VCaP (cell line): ENCODE data around the gene GARIN5B.

ENCODE experiments used
- H3K27ac ChIP-seq: fragments of 450-650 bp; 2 replicates; pipeline ENCODE4 v1.5.1; 2017
- TF ChIP-seq, protein P1 (sequence below): fragments of 450-650 bp; conservative IDR thresholded peaks from 2 replicates; pipeline ENCODE4 v1.5.1; 2017; ENCODE audit warnings: mild to moderate bottlenecking, moderate library complexity

Gene GARIN5B

DNA sequence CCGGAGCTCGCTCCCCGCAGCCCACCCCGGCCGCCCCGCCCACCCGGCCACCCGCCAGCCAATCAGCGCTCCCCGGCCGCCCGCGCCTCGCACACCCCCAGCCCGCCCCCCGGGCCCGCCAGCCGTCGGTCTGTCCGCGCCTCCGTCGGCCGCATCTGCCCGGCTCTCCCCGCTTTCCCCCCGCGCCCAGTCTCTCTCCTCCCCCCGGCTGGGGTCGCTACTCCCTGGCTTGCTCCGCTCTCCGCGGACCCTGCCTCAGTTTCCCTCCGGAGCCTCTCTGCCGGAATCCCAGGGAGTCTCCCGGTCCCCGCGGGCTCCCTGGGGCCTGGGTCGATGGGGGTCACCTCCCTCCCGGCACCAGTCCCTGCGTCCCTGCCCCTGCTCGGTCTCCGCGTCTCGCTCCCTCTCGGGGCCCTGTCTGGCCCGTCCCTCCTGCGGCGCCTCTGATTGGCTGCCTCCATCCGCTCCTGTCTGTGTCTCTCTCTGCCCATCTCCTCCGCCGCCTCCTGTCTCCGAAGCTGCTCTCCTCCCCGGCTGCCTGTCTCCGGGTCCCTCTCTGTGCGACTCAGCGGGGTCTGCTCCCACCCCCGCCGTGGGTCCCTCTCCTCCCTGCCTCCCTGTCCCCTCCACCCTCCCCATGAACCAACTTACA is 6.7 kb upstream of the GARIN5B start:
- H3K27ac ChIP-seq: no peak overlapping the region
- TF ChIP-seq, protein P1, sequence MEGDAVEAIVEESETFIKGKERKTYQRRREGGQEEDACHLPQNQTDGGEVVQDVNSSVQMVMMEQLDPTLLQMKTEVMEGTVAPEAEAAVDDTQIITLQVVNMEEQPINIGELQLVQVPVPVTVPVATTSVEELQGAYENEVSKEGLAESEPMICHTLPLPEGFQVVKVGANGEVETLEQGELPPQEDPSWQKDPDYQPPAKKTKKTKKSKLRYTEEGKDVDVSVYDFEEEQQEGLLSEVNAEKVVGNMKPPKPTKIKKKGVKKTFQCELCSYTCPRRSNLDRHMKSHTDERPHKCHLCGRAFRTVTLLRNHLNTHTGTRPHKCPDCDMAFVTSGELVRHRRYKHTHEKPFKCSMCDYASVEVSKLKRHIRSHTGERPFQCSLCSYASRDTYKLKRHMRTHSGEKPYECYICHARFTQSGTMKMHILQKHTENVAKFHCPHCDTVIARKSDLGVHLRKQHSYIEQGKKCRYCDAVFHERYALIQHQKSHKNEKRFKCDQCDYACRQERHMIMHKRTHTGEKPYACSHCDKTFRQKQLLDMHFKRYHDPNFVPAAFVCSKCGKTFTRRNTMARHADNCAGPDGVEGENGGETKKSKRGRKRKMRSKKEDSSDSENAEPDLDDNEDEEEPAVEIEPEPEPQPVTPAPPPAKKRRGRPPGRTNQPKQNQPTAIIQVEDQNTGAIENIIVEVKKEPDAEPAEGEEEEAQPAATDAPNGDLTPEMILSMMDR: no peak

DNA sequence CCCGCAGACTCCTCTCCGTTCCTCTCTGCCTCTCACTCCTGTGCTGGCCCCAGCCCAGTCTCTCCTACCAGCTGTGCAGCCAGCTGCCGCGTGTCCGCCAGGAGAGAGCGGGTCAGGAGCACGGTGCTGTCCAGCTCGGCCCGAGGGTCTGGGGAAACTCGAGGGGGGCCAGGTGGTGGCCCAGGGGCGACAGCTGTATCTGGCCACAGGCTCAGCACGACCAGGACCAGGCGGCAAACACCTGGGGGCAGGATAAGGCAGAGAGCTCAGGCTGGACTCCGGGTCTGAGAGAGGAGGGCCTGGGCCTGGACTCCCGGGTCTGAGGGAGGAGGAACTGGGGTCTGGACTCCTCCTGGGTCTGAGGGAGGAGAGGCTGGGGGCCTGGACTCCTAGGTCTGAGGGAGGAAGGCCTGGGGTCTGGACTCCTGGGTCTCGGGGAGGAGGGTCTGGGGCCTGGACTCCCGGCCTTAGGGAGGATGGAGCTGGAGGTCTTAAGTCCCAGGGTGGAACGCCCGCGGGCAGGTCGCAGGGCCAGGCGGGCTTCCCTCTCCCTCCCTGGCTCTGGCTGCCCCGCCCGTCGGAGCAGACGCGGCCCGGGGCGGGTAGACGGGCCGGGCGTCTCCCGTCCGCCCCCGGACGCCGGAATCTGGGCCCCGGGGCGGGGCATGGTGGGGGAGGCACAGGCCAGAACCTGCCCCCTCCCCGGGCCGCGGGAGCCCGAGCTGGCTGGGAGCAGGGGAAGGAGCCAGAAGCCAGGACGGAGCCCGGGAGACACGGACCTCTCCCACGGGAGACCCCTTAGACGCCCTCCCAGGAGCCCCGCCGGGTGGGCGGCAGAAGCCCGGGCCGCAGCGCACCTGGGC is 5.9 kb upstream of the GARIN5B start:
- TF ChIP-seq, protein P1: no peak
- no peak overlapping the region for H3K27ac ChIP-seq

DNA sequence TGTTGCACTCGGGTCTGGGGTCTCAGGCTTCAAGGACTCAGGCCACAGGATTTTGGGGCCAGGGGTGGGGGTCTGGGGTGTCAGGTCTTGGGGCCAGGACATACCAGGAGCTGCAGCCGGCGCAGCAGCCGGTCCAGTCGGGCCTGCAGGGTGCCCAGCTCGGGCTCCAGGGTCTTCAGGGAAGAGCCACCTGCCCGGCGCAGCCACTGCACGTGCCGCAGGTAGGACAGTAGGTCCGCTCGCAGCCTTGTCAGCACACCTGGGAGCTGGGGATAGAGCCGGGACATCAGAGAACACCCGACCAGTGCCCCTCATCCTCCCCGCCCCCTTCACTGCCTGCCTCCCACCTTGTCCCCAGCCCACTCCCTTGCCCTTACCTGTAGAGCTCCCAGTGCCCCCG is 5.0 kb upstream of the GARIN5B start:
- TF ChIP-seq, protein P1: no peak
- no peak overlapping the region for H3K27ac ChIP-seq

DNA sequence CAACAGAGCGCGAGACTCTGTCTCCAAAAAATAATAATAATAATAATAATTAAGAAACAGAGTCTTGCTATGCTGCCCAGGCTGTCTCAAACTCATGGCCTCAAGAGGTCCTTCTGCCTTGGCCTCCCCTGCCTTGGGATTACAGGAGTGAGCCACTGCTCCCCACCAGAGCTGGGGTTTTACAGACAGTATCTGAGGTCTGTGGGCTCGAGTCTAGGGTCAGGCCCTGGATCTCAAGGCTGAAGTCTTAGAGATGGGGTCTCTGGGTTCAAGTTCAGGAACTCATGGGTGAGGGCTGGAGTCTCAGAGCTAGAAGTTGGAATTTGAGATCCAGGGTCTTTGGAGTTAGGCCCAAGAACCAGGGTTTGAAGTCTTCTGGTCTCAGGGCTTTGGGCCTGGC is 3.7 kb upstream of the GARIN5B start:
- no peak overlapping the region for H3K27ac ChIP-seq
- TF ChIP-seq, protein P1: no peak

DNA sequence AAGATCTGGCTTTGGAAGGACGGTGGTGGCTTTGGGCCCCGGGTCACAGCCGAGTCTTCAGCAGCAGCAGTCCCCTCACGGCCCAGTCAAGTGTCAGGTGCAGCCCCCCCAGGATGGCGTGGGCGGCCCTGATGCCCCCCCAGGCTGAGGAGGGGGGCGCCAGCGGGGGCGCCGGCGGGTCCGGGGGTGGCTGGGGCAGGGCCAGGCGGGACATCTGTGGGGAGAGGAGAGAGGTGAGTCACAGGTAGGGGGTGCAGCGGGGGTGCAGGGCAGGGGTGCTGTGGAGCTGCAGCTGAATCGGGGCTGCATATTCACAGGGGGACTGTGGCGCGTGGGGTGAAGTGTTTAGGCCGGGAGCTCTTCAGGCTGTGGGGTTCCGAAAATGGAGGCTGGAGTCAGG is 2.9 kb upstream of the GARIN5B start:
- H3K27ac ChIP-seq: no peak overlapping the region
- TF ChIP-seq, protein P1: no peak

DNA sequence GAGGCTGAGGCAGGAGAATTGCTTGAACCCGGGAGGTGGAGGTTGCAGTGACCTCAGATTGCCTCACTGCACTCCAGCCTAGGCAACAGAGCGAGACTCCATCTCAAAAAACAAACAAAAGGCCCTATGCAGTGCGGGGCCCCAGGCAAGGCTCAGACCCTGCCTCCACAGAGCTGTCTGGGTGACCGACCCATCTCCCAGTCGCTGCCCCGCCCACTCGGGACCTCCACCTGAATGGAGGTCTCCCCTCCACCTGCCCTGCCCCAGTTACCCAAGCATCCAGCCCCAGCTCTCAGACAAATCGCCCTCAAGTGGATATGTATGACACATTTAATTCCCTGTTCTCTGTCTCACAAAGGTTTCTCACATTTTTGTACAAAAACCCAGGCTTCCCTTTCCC is 2.2 kb upstream of the GARIN5B start:
- no peak overlapping the region for H3K27ac ChIP-seq
- TF ChIP-seq, protein P1: no peak

DNA sequence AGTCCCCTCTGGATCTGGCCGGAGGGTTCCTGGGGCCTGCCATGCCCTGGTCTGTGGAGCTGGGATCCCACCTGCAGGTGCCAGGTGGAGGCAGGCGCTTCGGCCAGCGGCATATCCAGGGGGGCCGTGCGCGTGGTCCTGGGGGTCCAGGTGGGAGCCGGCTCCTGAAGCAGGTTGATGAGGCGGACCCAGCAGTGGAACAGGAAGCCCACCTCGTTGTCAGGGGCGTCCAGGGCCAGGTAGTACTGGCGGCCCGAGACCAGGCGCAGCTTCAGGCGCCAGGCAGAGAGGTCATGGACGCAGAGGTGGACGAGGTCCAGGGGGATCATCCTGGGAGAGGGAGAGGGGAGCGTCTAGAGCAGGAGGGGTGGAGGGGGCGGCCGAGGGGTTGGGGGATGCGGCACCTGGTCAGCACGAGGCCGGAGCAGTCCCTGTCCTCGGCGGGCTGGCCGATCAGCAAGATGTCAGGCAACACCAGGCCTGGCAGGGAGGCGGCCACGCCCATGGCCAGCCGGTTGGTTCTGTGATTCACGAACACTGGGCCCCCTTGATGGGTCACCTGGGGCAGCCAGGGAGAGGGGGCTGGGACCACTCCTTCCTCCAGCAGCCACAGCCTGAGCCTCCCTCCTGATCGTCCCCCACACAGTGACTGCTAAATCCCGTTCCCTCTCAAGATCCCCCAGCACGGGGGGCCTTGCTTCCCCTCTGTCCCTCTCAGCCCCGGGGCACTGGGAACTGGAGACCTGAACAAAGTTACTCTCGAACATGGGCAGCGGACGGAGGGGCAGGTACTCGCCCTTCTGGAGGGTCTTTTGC is 678 bp downstream of the GARIN5B start:
- TF ChIP-seq, protein P1: no peak
- H3K27ac ChIP-seq: no peak overlapping the region
